Measurements from ENCODE around the gene TMEM52. TPM values are rescaled to one million over a fixed set of nuclear protein-coding genes. Genes with fewer than 3 reads are reported as not detected.
"Not testable (repeated sequence)": the region's sequence is repeated elsewhere in the genome, so short reads cannot be mapped to it uniquely, and the experiment has no call there.

The TMEM52 gene
- total RNA-seq, 1 experiment from 2014 or later, result 9.6 TPM

- no peak overlapping the region for H3T11ph ChIP-seq (ENCODE audit: low read length)
- H2BK20ac ChIP-seq (ENCODE audit: low read depth, low read length, poor library complexity, severe bottlenecking), result no peak overlapping the region
- H3K9ac ChIP-seq (ENCODE audit: extremely low read depth, insufficient read length, low read length), result no peak overlapping the region
- no peak overlapping the region for H3K27ac Mint-ChIP-seq
- no peak overlapping the region for H3K27ac ChIP-seq (ENCODE audit: insufficient read length, low read depth, low read length)
- no peaks in the 10 kb centered on the region for H3K79me1 ChIP-seq (ENCODE audit: insufficient read depth, low read depth, low read length, poor library complexity, severe bottlenecking)
- H3K56ac ChIP-seq (ENCODE audit: insufficient read length, low read depth, low read length), result no peak overlapping the region
- H3K36me3 Mint-ChIP-seq (ENCODE audit: insufficient read depth in 1 of 3, low read depth in 3 of 3), result no peaks in the 10 kb centered on the region; a peak in 1 of 7 replicates
- no peak overlapping the region for H2BK15ac ChIP-seq (ENCODE audit: low read depth, low read length)
- no peak overlapping the region for H2BK120ac ChIP-seq (ENCODE audit: low read depth, low read length, poor library complexity, severe bottlenecking)
- WGBS (ENCODE audit: extremely low coverage, insufficient read length, low lambda C conversion rate), result no CpG with 5 or more reads among the region's 15 CpGs
- no peak for TF ChIP-seq CTCF (conservative IDR thresholded peaks at IDR 0.05)
- no peaks in the 10 kb centered on the region for H3K4me1 ChIP-seq (ENCODE audit: insufficient read depth, low read length)
- no peak overlapping the region for H2BK5ac ChIP-seq (ENCODE audit: insufficient read length, low read length)
- no peak for DNase-seq
- no peak overlapping the region for H2AFZ ChIP-seq (ENCODE audit: low read length)
- H3K27me3 ChIP-seq (ENCODE audit: insufficient read depth, low read length), result no peaks in the 10 kb centered on the region
- no peak overlapping the region for H4K5ac ChIP-seq (ENCODE audit: insufficient read length, low read depth, low read length)
- peaks cover 0 to 2% of the 10 kb centered on the region in 2 experiments; a peak in 1 of 4 replicates for H3K4me1 Mint-ChIP-seq
- no peaks in the 10 kb centered on the region; the same call in none of the 2 replicates for H3K27me3 Mint-ChIP-seq (ENCODE audit: low read depth)
- H3K4me2 ChIP-seq (ENCODE audit: insufficient read depth, insufficient read length, low read length), result no peak overlapping the region
- no peaks in the 10 kb centered on the region for H4K20me1 ChIP-seq (ENCODE audit: control insufficient read depth, insufficient read depth, insufficient read length)
- H3K9me3 ChIP-seq (ENCODE audit: control insufficient read depth, low read depth, low read length), result no peaks in the 10 kb centered on the region
- H3K4ac ChIP-seq (ENCODE audit: low read depth, low read length), result no peak overlapping the region
- no peak overlapping the region for H3K23ac ChIP-seq (ENCODE audit: insufficient read length, low read depth, low read length)
- H4K8ac ChIP-seq (replicated peaks; ENCODE audit: insufficient read length, low read depth, low read length), result no peak overlapping the region
- no peak overlapping the region for H4K91ac ChIP-seq (ENCODE audit: insufficient read length, low read depth, low read length)
- H3K14ac ChIP-seq (ENCODE audit: insufficient read depth, low read length), result no peak overlapping the region
- no peak overlapping the region for H2AK5ac ChIP-seq (ENCODE audit: insufficient read length, low read length)
- H3K4me3 Mint-ChIP-seq, result no peak overlapping the region
- H3K18ac ChIP-seq (ENCODE audit: insufficient read length, low read depth, low read length), result no peak overlapping the region
- no peaks in the 10 kb centered on the region for H3K23me2 ChIP-seq (ENCODE audit: insufficient read length, low read depth, low read length, poor library complexity, severe bottlenecking)
- H3K9me3 Mint-ChIP-seq, result peaks cover 7 to 15% of the 10 kb centered on the region in 2 experiments
- H3K79me2 ChIP-seq (ENCODE audit: insufficient read depth, low read length), result no peaks in the 10 kb centered on the region
- no peak overlapping the region for H2BK12ac ChIP-seq (ENCODE audit: insufficient read length, low read depth, low read length)
Observed at GRCh38 chr1:1937061-1937460, 18.0 kb upstream of the TMEM52 start.

GRCh38 chr1:1934848-1935247 is 15.8 kb upstream of the TMEM52 start:
- H2BK12ac ChIP-seq (ENCODE audit: insufficient read length, low read depth, low read length); H3K4me2 ChIP-seq (ENCODE audit: insufficient read depth, insufficient read length, low read length); H3K4me1 Mint-ChIP-seq; H4K20me1 ChIP-seq (ENCODE audit: control insufficient read depth, insufficient read depth, insufficient read length); H3K23ac ChIP-seq (ENCODE audit: insufficient read length, low read depth, low read length); H3K79me2 ChIP-seq (ENCODE audit: insufficient read depth, low read length); H3T11ph ChIP-seq (ENCODE audit: low read length); H3K9ac ChIP-seq (ENCODE audit: extremely low read depth, insufficient read length, low read length); H3K4me3 Mint-ChIP-seq; H3K9me3 ChIP-seq (ENCODE audit: control insufficient read depth, low read depth, low read length); H2BK15ac ChIP-seq (ENCODE audit: low read depth, low read length); H3K27ac Mint-ChIP-seq; H4K8ac ChIP-seq (replicated peaks; ENCODE audit: insufficient read length, low read depth, low read length); H3K14ac ChIP-seq (ENCODE audit: insufficient read depth, low read length); DNase-seq; H3K4ac ChIP-seq (ENCODE audit: low read depth, low read length); H3K27me3 ChIP-seq (ENCODE audit: insufficient read depth, low read length); H3K18ac ChIP-seq (ENCODE audit: insufficient read length, low read depth, low read length); H4K91ac ChIP-seq (ENCODE audit: insufficient read length, low read depth, low read length); H3K79me1 ChIP-seq (ENCODE audit: insufficient read depth, low read depth, low read length, poor library complexity, severe bottlenecking); H2BK5ac ChIP-seq (ENCODE audit: insufficient read length, low read length); H3K27ac ChIP-seq (ENCODE audit: insufficient read length, low read depth, low read length); H3K56ac ChIP-seq (ENCODE audit: insufficient read length, low read depth, low read length); H2AFZ ChIP-seq (ENCODE audit: low read length); H2BK120ac ChIP-seq (ENCODE audit: low read depth, low read length, poor library complexity, severe bottlenecking); H2BK20ac ChIP-seq (ENCODE audit: low read depth, low read length, poor library complexity, severe bottlenecking); H3K4me1 ChIP-seq (ENCODE audit: insufficient read depth, low read length); H3K27me3 Mint-ChIP-seq (ENCODE audit: low read depth); H3K23me2 ChIP-seq (ENCODE audit: insufficient read length, low read depth, low read length, poor library complexity, severe bottlenecking); H4K5ac ChIP-seq (ENCODE audit: insufficient read length, low read depth, low read length); H3K36me3 Mint-ChIP-seq (ENCODE audit: insufficient read depth in 1 of 3, low read depth in 3 of 3); H2AK5ac ChIP-seq (ENCODE audit: insufficient read length, low read length): not testable (repeated sequence)
- peaks cover 7 to 15% of the 10 kb centered on the region in 2 experiments for H3K9me3 Mint-ChIP-seq
- 100% methylated on average over 2 of the region's 21 CpGs for WGBS (ENCODE audit: extremely low coverage, insufficient read length, low lambda C conversion rate)

Measured in H9 (cell line).